Kidney (tissue), 14 donors: ENCODE data around the gene DERL3. TPM values are rescaled to one million over a fixed set of nuclear protein-coding genes. Genes with fewer than 3 reads are reported as not detected.

ENCODE experiments used
- DNase-seq, 5 donors: peaks; one replicate each; pipeline ENCODE4 v3.0.0-alpha.2; 2013 to 2020
- FAIRE-seq: peaks from 2 replicates; lab custom pipeline; 2012; peaks lifted over from hg19 to GRCh38; lab: Jason Lieb, UNC
- H3K27ac ChIP-seq, 2 donors: one replicate each; pipeline ENCODE4 v1.7.0; 2013; ENCODE audit warnings: low read depth in 2 of 2, low read length in 2 of 2, inconsistent platforms in 1 of 2
- H3K27me3 ChIP-seq: one replicate; pipeline ENCODE4 v1.7.1; 2013; ENCODE audit warnings: low read length, inconsistent platforms; ENCODE audit not compliant: control insufficient read depth, insufficient read depth
- H3K36me3 ChIP-seq, 3 donors: one replicate each; pipeline versions ENCODE4 v1.7.0 to v1.7.1; 2013; ENCODE audit warnings: low read length in 3 of 3, control low read depth in 1 of 3, inconsistent platforms in 1 of 3; ENCODE audit not compliant: insufficient read depth in 3 of 3, control insufficient read depth in 2 of 3
- H3K4me1 ChIP-seq, 3 donors: one replicate each; pipeline versions ENCODE4 v1.7.0 to v1.7.1; 2013; ENCODE audit warnings: low read length in 3 of 3, inconsistent platforms in 1 of 3, low read depth in 1 of 3; ENCODE audit not compliant: control insufficient read depth in 2 of 3, insufficient read depth in 2 of 3
- H3K4me3 ChIP-seq, 3 donors: one replicate each; pipeline versions ENCODE4 v1.7.0 to v1.8.1; 2013; ENCODE audit warnings: low read length in 3 of 3, control low read depth in 1 of 3, inconsistent platforms in 1 of 3
- H3K9ac ChIP-seq, 3 donors: one replicate each; pipeline versions ENCODE4 v1.7.0 to v1.7.1; 2013; ENCODE audit warnings: low read length in 3 of 3, control low read depth in 1 of 3, inconsistent platforms in 1 of 3
- H3K9me3 ChIP-seq, 3 donors: one replicate each; pipeline versions ENCODE4 v1.7.0 to v1.7.1; 2013; ENCODE audit warnings: low read length in 3 of 3, control low read depth in 1 of 3, inconsistent platforms in 1 of 3; ENCODE audit not compliant: control insufficient read depth in 2 of 3, insufficient read depth in 1 of 3
- CTCF ChIP-seq: IDR thresholded peaks from 3 replicates; pipeline ENCODE4 v1.5.1; 2012; ENCODE audit warnings: mild to moderate bottlenecking, moderate library complexity, borderline replicate concordance; ENCODE audit not compliant: insufficient read depth; ENCODE audit errors: extremely low read depth
- intact Hi-C: fragments of 100-400 bp; cut with DNase I; formaldehyde crosslinking; loops from one replicate; pipeline ENCODE4 v1.11.1; 2022
- polyA plus RNA-seq: library from polyadenylated mRNA; stranded (reverse); fragments of 350-450 nt; fragmentation: Illumina TruSeq; extraction: RNeasy Lipid Tissue Mini Kit (QIAGEN cat#74804); gene quantifications from one replicate; pipeline ENCODE4 v1.2.3, GENCODE V29; 2014; ENCODE audit warnings: low read depth, low replicate concordance; ENCODE audit not compliant: insufficient read depth
- total RNA-seq: library from RNA; stranded (reverse); fragmentation: NEBNext Ultra II Directional; extraction: Animal tissue kit (Norgen Biotek cat#: 25700); gene quantifications from one replicate; pipeline ENCODE4 v1.2.1, GENCODE V29; 2021
- donor health status: control.
- donor health status: control.
- donor health status: control.
- donor health status: control.
- donor health status: control.
- donor health status: DM: yes; HTN: yes; CAD: no.
- donor health status: Normal renal cell carcinoma (clear cell type).

DERL3 gene
- total and polyA plus RNA-seq, 2 donors from 2014 or later, result 3.1 to 24.7 TPM

- intact Hi-C loops, result loop anchor here (10.0 kb wide), 1 partner anchor 67 kb away; the partner anchor contains the start of gene MMP11
- no peaks in the 10 kb centered on the region for H3K36me3 ChIP-seq
- no peaks in the 10 kb centered on the region for H3K27me3 ChIP-seq
- FAIRE-seq (no peak), DNase-seq (peak; percentile 68 to 85 (median 75))
- no peaks in the 10 kb centered on the region for H3K9me3 ChIP-seq
- H3K4me3 ChIP-seq, result no peak overlapping the region
- H3K4me1 ChIP-seq, result peaks cover 0 to 26% (median 0%) of the 10 kb centered on the region in 3 donors
- no peak for TF ChIP-seq CTCF
- H3K9ac ChIP-seq, result no peak overlapping the region
- H3K27ac ChIP-seq, result no peak overlapping the region
These were observed 3.1 kb upstream of the DERL3 start for GRCh38 chr22:23841736-23842445.

GRCh38 chr22:23841292-23841691, 2.5 kb upstream of the DERL3 start:
- no peak for TF ChIP-seq CTCF
- FAIRE-seq, result no peak
- H3K4me1 ChIP-seq, result peaks cover 0 to 20% (median 0%) of the 10 kb centered on the region in 3 donors

GRCh38 chr22:23840026-23840425, 1.2 kb upstream of the DERL3 start:
- Histone ChIP-seq H3K4me3 (no peak overlapping the region), H3K36me3 (peaks cover 0 to 3% (median 0%) of the 10 kb centered on the region in 3 donors), H3K27me3 (no peaks in the 10 kb centered on the region), H3K27ac (no peak overlapping the region), H3K4me1 (peaks cover 0 to 14% (median 0%) of the 10 kb centered on the region in 3 donors), H3K9me3 (no peaks in the 10 kb centered on the region), H3K9ac (no peak overlapping the region)
- intact Hi-C loops, result loop anchor here (10.0 kb wide), 1 partner anchor 65 kb away; the partner anchor contains the start of gene MMP11
- DNase-seq (no peak), FAIRE-seq (no peak)
- no peak for TF ChIP-seq CTCF

More at GRCh38 chr22:23841292-23841691, 2.5 kb upstream of the DERL3 start:
- Histone ChIP-seq H3K9ac (no peak overlapping the region), H3K27me3 (no peaks in the 10 kb centered on the region), H3K27ac (no peak overlapping the region), H3K9me3 (no peaks in the 10 kb centered on the region), H3K36me3 (no peaks in the 10 kb centered on the region), H3K4me3 (no peak overlapping the region)
- intact Hi-C loops, result loop anchor here (10.0 kb wide), 1 partner anchor 66 kb away; the partner anchor contains the start of gene MMP11
- peak in 1 of 5 donors; percentile 65 for DNase-seq
